NCI-H128 (cell line): ENCODE measurements around the gene VAC14.

ENCODE experiments used
- DNase-seq: peaks from one replicate; lab custom pipeline; 2025; ENCODE audit not compliant: unreplicated experiment; lab: John Stamatoyannopoulos, UW

The VAC14 gene

DNA sequence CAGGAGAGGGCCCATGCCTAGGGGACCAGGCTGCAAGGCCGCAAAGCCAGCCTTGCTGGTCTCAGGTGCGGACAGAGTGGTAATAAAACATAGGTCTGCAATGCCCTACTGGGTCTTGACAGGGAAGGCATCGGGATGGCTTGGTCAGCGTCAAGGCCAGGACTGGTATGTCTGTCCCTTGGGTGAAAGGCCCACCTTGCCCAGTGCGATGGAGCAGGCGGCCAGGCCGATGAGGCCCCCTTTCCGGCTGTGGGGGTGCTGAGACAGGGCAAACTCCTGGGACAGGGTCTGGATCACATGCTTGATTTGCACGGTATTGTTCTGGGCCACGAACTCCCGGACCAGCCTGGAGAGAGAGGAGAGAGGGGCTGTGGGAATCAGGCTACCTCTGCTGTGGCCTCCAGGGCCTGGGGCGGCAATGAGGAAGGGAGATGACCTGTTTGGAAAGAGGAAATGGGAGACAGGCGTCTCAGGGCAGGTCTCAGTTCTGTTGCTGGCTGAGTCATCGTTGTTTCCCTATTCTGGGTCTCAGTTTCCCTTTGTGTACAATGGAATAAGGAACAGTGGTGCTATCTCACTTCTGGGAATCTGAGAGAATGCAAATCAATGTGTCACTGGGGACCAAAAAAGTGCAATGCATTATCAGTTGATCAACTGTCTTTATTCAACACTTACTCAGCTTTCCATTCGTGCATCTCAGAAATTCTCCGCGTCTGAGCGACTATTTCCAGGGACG lies 14.8 kb downstream of the VAC14 start:
- no peak for DNase-seq

DNA sequence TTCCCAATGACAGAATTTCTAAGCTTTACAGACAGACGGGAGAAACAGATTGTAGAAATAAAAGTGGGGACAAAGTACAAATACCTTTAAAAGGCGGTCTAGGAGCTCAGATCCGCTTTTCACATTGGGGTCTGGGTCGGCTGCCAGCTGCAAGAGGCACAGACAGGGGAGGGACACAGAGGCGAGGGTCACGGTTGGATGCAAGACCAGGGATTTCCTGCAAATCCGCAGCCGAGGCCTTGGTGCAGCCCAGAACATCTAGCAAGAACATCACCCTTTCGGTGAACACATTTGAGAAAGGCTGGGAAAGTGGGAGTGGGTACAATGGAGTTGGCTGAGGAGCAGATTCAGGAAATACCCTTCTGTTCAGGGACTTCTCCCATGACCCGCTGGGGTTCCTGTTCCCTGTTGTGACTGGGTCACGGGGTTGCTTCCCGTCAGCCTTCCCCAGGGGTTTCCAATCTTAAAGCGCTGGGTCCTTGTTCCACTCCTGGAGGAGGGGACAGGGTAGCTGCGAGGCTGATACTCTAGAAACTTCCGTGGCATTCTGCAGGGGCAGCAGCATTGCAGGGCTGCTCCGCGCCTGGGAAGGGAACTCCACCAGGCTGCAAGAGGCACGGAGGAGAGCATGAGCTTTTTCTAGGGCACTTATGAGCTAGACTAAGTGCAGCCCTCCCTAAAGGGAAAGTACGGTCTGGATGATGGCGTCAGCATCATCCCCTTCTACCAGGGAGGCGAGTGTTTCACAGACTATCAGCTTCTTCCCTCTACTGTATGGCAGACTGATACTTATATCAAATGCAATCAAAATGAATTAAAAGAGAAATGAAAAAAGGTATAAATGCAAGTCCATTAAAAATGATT lies 16.0 kb downstream of the VAC14 start:
- DNase-seq: no peak

DNA sequence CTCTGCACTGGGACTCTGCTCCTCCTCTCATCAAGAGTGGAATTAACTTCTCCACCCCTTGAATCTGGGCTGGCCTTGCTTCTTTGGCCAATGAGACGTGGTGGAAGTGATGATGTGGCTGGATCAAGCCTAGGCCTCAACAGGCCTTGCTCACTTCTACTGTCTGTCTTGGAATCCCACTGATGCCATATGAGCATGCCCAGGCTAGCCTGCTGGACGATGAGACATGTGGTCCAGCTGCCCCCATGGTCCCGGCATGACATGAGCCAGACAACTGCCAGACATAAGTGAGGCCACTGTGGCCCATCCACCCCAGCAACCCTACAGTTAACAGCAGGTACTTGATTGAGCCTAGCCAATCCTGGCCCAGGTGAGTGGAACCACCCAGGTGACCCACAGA lies 18.7 kb downstream of the VAC14 start:
- DNase-seq: no peak

DNA sequence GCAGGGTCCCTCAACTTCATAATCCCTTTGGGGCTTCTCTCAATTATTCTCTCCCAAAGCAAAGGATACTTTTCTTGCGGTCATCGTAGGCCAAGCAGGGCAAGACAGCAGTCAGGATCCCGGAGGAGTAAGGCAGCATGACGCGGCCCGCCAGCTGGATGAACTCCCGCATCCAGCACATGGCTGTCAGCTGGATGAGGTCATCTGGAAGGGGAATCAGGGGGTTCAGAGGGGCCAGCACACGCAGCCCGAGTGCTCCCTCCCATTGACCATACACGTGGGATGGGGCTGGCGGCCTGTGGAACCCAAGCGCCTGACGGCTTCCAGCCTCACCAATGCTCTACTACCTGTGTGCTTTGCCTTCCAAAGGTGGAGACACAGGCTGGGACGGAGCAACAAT lies 19.2 kb downstream of the VAC14 start:
- DNase-seq: no peak

DNA sequence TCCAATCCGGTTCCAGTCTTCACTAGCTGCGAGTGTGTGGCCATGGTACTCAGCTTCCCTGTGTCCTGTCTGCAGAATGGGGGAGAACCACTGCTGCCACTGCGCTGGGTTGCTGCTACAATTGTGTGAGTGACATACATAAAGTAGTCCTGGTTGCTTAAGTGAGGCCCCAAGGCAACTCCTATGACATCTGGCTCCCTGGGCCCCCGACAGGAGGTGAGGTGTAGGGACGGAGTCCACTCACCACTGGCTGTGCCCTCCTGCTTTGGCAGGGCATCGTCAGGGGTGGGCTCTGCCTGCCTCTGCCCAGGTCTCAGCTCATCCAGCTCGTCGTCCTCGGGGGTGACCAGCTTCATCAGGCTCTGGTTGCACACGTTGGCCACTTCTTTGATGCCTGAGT lies 20.4 kb downstream of the VAC14 start:
- DNase-seq: no peak

DNA sequence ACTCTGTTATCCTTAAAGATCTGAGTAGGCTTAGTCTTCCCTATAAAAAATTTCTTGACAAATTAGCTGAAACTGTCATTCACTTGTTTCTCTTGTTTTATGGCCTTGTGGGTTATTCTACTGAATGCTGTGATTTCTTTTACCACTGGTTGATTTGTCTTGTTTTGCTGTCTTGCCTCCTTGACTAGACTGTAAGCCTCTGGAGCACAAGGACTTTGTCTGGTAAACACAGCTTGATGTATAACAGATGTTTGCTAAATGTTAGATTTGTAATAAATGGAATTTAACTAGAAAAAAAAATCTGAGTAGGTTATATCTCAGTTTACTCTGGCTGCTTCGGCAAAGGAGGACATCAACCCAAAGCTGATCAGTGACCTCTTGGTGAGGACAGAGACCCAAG lies 21.6 kb downstream of the VAC14 start:
- no peak for DNase-seq

DNA sequence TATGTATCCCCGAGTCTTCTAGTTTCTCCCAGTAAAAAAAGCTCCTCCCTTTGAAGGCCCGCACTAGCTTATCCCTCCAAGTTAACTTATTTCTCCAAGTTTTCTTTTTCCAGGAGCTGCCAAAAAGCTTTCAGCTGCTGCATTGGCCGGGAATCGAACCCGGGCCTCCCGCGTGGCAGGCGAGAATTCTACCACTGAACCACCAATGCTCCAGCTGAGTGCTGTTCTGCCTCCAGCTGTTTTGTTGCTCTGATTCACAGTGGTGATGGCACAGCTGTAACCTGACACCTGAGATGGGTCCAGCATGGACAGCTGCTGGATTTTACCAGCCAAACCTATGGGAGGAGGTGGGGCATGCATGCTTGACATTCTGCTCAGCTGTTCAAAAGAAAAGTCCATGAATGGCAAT lies 22.1 kb downstream of the VAC14 start:
- DNase-seq: no peak

DNA sequence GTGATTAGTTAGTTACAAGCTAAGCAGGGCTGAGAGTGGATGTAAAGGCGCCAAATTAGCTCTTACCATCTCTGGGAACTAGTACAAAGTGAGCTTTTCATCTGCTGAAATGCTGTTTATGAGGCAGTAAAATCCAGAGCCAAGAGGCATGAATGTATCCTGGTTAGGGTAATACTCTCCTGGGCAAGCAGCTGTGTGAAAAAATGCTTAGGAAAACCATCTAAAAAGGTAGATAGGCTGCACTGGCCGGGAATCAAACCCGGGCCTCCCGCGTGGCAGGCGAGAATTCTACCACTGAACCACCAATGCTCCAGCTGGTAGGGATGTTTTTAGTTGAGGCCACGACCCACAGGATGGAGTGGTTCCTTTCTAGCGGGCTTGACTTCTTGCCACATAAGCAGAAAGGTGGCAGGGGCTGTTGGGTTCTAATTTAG lies 23.0 kb downstream of the VAC14 start:
- DNase-seq: no peak

DNA sequence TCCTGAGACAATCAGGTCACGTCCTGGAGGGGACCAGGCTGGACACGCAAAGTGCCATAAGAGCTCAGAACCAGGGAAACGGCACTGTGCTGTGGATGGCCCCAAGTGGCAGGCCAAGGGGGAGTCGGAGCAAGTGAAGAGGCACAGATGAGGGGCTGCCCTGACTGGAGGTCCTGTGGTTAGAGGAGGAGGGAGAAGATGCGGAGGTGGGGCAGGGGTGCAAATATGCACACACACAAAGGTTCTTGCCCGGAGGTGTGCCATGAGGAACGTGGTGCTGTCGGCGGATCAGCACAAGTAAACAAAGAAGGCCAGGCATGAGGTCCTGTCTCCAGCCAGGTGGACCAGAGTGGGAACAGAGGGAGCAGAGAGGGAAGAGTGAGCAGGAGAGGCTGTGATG lies 23.5 kb downstream of the VAC14 start:
- no peak for DNase-seq

DNA sequence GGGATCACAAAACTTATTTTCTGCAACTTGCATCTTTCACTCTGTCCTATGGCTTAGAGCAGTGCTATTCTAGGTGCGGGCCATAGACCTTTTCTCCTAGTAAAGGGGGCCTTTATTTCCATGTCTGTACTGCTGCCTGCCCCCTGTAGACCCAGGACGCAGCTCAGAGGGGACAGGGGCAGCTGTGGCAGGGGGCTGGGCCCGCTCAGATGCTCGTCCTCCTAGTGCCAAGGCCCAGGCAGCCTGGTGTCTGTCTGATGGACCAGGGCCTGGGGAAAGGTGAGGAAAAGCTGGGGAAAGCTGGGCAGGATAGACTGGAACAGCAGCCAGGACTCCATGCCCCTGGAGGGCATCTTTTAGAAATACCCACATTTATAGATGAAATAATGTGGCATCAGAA lies 25.6 kb downstream of the VAC14 start:
- no peak for DNase-seq

DNA sequence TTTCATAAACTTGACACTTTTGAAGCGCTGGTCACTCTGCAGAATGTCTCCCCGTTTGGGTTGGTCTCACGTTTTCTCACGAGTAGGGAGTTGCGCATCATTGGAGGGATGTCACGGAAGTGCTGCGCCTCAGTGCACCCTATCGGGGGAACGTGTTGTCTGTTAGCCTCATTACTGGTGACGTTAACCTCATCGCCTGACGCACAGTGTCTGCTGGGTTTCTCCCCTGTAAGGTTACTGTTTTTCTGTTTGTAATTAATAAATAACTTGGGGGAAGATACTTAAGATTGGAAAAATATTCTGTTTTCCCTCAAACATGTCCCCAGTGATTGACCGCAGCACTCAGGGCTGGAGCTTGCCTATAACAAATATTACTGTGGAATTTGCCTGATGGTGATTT lies 26.7 kb downstream of the VAC14 start:
- no peak for DNase-seq

DNA sequence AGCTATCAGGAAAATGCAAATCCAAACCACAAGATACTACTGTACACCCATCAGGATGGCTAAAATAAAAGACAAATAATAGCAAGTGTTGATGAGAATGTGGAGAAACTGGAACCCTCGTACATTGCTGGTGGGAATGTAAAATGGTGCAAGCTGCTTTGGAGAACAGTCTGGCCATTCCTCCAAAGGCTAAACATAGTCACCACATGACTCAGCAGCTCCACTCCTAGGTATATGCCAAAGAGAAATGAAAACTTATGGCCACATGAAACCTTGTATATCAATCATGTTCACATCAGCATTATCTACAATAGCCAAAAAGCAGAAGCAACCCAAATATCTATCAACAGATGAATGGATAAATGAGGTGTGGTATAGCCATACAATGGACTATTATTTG lies 28.5 kb downstream of the VAC14 start:
- DNase-seq: no peak

DNA sequence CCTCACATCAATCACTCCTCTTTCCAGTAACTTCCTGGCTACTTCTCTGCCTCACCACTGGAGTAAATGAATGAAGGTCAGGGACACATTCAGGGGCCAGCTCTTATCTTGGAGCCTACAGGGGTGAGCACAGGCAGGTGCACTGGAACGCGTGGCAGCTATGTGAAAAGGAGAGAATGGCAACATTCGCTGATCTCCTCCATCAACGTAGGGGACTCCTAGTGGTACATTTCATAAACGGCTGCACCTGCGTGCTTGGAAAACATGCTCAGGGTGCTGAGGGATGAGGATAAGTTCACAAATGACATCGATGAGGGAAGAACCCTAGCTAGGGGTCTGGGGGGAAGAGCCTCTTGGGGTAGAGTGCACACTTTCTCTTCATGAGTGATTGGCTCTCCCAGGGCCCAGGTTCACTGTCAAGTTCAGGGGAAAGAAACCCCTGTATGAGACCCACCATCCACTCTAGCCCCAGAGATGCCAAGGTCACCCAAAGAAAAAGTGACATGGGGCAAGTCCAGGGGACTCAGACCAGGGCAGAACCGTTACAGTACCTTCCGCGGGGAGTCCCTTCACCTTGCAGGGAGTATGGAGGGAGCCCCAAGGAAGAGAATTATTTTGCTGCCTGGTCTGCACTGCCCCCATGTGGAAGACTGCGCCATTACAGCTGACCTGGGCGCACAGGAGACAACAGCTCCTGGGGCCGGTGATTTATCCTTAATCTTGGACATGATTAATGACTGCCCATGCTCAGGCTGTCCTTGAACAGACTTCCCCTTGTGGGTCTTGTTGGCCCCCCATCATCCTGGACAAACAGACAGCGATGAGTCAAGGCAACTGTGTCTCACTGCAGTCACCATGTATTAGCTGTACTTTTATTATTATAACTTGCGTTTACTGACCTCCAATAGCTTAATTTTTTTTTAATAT lies 30.1 kb downstream of the VAC14 start:
- DNase-seq: no peak

DNA sequence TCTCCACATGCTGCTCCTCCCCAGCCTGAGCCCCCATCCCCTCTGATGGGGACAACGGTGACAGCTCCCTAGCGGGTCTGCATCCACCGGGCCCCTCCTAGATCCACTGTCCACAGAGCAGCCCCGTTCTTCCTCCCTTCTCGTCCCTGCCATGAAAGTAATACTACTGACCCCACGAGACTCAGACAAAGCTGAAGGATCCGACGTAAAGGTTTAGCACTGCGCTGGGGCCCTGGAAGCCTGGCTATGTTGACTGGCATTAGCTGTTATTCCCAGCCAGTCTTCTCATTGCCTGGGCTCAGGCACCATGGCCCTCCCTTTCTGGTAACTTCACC lies 30.7 kb downstream of the VAC14 start:
- no peak for DNase-seq

DNA sequence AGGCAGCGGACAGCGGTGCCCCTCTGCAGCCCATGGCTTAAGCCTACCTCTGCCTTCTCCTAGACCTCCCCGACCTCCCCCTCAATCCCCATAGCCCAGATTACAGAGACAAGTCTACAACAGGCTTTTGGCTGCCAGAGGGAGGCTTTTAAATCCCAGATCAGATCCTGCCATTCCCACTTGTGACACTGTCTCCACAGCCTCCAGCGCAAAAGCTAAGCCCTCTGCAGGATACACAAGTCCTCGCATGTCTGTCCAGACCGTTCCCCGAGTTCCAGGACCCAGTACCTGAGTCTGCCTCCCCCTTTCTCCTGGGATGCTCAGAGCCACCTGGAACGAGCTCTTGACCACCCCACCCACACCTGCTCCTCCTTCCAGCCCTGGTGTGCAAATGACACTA lies 31.2 kb downstream of the VAC14 start:
- no peak for DNase-seq

DNA sequence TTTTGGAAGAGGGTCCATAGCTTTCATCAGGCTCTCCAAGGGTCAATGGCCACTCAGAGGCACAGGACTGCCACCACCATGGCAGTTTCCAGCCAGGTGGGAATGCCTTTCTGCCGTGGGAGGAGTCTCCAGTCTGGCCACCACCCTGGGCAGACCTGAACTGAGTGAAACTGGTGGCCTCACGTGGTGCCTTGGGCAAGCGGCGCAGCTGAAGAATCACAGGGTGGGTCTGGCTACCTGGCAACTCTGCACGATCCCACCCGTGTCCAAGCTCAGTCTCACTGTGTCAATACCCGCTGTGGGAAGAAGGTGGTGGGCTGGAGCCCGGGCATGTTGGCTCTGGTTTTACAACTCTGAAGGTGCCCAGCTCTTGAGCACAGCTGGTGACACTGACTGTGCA lies 31.8 kb downstream of the VAC14 start:
- no peak for DNase-seq

DNA sequence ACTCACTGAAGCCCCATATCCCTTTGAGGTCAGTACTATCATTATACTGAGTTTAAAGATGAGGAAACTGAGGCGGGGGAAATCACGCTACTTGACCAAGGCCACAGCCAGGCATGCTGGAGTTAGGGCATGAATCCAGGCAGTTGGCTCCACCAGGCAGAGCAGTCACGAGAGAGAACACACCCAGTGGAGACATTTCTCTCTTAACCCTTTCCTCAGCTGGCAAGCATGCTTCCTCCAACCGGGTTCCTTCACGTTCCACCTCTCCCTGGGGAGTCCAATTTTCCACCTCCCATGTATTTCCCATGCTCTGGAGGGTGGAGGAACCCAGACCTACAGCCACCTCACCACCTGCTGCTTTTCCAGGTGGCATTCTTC lies 32.8 kb downstream of the VAC14 start:
- no peak for DNase-seq

DNA sequence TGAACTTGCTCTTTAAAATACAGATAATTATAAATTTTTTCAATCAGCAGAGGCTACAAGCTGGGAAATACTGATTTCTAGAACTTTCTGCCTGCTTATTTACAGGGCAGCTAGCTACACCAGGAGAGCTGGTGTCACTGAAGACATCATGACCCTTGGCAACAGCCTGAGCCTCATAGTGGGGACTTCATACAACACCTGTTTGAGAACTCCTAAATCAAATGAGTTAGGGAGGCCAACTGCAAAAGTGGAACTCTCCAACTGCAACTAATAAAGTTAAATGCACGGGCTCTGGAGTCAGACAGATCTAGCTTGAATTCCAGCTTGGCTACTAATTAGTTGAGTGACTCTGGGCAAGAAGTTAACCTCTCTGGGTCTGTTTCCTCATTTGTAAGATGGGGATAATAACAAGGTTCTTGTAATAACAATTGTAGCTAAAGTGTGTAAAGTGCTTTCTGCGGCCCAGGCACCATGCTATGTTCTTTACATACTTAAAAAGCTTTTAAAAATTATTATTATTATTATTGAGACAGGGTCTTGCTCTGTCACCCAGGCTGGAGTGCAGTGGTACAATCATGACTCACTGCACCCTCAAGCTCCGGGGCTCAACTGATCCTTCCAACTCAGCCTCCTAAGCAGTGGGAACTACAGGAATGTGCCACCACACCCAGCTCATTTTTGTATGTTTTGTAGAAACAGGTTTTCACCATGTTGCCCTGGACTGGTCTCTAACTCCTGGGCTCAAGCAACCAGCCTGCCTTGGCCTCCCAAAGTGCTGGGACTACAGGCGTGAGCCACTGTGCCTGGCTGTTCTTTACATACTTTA lies 33.4 kb downstream of the VAC14 start:
- no peak for DNase-seq

DNA sequence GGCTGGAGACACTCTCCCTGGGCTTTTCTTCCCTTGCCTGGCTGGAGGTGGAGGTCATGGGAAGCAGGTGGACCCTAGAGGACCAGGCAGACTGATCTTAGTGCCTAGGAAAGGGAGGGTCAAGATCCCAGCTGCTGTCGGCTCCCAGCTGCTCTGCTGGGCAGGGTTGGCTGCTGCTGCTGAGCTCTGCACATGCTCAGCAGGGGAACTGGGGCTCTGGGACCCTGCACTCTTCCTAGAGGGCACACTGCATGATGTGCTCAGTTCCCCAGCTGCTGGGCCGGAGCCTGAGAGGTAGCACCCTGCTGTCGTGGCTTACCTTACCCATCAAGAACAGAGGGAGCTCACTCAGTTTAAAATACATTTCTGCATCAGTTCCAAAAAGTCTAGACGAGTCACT lies 34.3 kb downstream of the VAC14 start:
- DNase-seq: no peak

DNA sequence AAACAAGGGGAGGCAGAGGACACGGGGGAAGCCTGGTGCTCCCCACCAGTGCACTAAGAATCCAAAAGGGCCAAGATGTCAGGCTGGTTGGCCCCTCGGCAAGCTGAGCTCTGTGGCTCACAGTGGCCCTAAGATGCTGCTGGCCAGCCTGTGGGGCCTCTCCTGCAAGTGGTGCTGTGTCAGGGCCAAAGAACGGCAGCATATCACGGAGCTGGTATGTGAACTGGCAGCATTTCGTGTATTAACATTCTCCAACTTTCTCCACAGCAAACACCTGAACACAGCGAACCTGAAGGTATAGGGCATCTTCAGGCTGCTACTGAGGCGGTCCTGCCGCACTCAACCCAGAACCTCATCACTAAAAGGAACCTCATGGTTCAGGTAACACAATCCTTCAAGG lies 34.8 kb downstream of the VAC14 start:
- DNase-seq: no peak

DNA sequence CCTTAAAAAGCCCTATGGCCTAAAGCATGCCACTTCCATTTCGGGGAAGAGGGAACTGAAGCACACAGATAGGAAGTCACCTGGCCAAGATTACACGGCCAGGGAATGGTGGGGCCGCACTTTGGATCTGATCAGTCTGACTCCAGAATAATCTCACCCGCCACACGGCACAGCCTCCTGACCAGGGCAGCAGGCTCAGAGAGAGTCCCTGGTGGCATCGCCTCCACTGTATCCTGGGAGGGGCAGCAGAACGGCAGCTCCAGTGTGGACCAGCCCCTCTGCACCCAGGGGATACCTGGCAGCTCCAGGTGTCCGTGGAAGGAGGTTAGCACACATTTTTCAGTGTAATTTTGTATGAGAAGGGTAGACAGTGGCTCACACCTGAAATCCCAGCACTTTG lies 35.5 kb downstream of the VAC14 start:
- no peak for DNase-seq
